HepG2 (cell line): ENCODE data around the gene PLSCR2.

Source experiments
- FOXA1 ChIP-seq, 2 experiments: fragments of 450-650 bp in 1 of 2; sonication (generic) in 1 of 2; formaldehyde crosslinking in 1 of 2; IDR thresholded peaks; 2 replicates each; pipeline versions ENCODE4 v1.4.0 to v1.6.1; 2016 to 2020; ENCODE audit warnings: missing genetic modification reagents in 1 of 2
- JUND ChIP-seq: sonication (generic); formaldehyde crosslinking; IDR thresholded peaks from 2 replicates; pipeline ENCODE4 v1.8.0; 2022; ENCODE audit warnings: mild to moderate bottlenecking, missing genetic modification reagents
- MAFF ChIP-seq: IDR thresholded peaks from 2 replicates; pipeline ENCODE4 v1.6.1; 2011; ENCODE audit warnings: low read depth, low read length, improper control_type of control experiment
- NR1H2 ChIP-seq: sonication (generic); formaldehyde crosslinking; IDR thresholded peaks from 2 replicates; pipeline ENCODE4 v1.8.1; 2022; ENCODE audit warnings: low read depth, missing genetic modification reagents, borderline replicate concordance
- SRSF1 ChIP-seq: fragments of 200-400 bp; formaldehyde crosslinking; optimal IDR thresholded peaks from 2 replicates; pipeline ENCODE3; 2017; ENCODE audit warnings: mild to moderate bottlenecking, low read depth, low read length, moderate library complexity
- XBP1 ChIP-seq: sonication (generic); formaldehyde crosslinking; IDR thresholded peaks from 2 replicates; pipeline ENCODE4 v1.5.0; 2020; ENCODE audit warnings: missing genetic modification reagents
- ZNF160 ChIP-seq: sonication (generic); formaldehyde crosslinking; IDR thresholded peaks from 2 replicates; pipeline ENCODE4 v1.8.0; 2022; ENCODE audit warnings: mild to moderate bottlenecking, inconsistent platforms, missing genetic modification reagents
- ZNF468 ChIP-seq: sonication (generic); formaldehyde crosslinking; IDR thresholded peaks from 2 replicates; pipeline ENCODE4 v1.8.0; 2022; ENCODE audit warnings: mild to moderate bottlenecking, moderate library complexity, missing genetic modification reagents
- ZNF768 ChIP-seq: sonication (generic); formaldehyde crosslinking; IDR thresholded peaks from 2 replicates; pipeline ENCODE4 v1.4.0; 2020; ENCODE audit warnings: missing genetic modification reagents
- ZNF850 ChIP-seq: sonication (generic); formaldehyde crosslinking; conservative IDR thresholded peaks from 2 replicates; pipeline ENCODE4 v1.9.0; 2021; ENCODE audit warnings: mild to moderate bottlenecking, missing genetic modification reagents
- TF ChIP-seq, protein P1 (sequence below): sonication (generic); formaldehyde crosslinking; conservative IDR thresholded peaks from 2 replicates; pipeline ENCODE4 v1.4.0; 2020; ENCODE audit warnings: missing genetic modification reagents

- TF ChIP-seq XBP1 (CRISPR knock-in tag) (no peak), ZNF768 (no peak), SRSF1 (no peak), JUND (no peak), ZNF850 (no peak), MAFF (no peak), ZNF468 (CRISPR knock-in tag) (no peak), FOXA1 (IDR thresholded peaks at IDR 0.05) (no peak), FOXA1 (CRISPR knock-in tag; IDR thresholded peaks at IDR 0.05) (no peak), ZNF160 (CRISPR knock-in tag) (no peak), NR1H2 (CRISPR knock-in tag) (no peak)
- TF ChIP-seq, protein P1, sequence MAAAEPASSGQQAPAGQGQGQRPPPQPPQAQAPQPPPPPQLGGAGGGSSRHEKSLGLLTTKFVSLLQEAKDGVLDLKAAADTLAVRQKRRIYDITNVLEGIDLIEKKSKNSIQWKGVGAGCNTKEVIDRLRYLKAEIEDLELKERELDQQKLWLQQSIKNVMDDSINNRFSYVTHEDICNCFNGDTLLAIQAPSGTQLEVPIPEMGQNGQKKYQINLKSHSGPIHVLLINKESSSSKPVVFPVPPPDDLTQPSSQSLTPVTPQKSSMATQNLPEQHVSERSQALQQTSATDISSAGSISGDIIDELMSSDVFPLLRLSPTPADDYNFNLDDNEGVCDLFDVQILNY (CRISPR knock-in tag): no peak
Measured at GRCh38 chr3:146501752-146502151, 32.4 kb upstream of the PLSCR2 start.
